GM19467 (cell line): ENCODE measurements around the gene ZNG1F.
"Not testable (repeated sequence)": the region's sequence is repeated elsewhere in the genome, so short reads cannot be mapped to it uniquely, and the experiment has no call there.

Experiments used
- ATAC-seq: cut with Tn5 transposase; IDR thresholded peaks from one replicate; pipeline ENCODE4 v1.9.1; 2021; ENCODE audit warnings: mild to moderate bottlenecking, moderate library complexity; ENCODE audit not compliant: unreplicated experiment

The ZNG1F gene

DNA sequence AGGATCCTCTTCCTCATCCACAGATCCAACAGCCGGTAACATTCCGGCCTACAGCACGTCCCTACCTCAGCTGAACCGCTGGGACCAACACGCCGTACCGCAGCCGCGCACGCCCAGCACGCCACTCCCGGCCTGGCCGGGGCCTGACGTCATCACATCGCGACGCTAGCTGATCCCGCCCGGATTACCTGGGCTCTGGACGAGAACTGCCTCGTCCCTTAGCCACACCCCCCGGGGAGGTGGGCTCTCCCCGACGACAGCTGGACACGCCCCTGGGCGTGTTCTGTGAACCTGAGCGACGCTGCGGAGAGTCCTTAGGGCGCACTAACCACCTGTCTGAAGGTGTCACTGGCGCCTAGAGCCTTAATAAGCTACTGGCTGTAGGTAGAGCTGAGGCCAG lies at the start of gene ZNG1F:
TSS of gene ZNG1F (minus strand) at position 101 of the 400 bp plus-strand sequence. CDS start at position 42, 59 bp downstream.
- not testable (repeated sequence) for ATAC-seq

DNA sequence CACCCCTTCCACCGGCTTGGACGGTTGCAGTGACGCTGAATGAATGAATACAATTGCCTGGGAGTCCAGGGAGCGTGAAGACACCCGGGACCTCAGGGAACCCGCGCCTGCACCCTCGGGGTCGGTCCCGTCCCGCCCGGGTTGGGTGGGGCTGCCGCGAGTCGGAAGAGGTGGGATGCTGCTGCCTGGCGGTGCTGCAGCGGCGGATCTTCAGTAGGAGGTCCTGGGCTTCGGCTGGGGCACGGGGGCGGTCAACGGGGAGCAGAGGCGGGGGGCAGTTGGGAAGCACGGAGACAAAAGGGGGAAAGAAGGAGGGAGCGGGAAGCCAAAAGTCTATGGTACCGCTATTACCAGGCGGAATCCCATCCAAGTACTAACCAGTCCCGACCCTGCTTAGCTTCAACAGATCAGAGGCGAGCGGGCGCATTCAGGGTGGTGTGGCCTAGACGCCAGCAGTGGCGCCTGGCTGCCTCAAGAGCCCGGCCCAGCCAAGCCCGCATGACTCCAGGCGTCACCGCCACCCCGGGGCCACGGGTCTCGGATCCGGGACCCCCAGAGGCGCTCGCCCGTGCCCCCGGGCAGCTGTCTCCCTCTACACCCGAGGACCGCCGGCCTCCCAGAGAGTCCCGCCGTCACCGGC lies 48.1 kb upstream of the ZNG1F start:
- not testable (repeated sequence) for ATAC-seq

GRCh38 chr9:41236486-41237109 lies 47.5 kb upstream of the ZNG1F start:
- ATAC-seq: not testable (repeated sequence)

- ATAC-seq: peak; percentile 100
Observed at GRCh38 chr9:41234811-41235805, 46.0 kb upstream of the ZNG1F start.

DNA sequence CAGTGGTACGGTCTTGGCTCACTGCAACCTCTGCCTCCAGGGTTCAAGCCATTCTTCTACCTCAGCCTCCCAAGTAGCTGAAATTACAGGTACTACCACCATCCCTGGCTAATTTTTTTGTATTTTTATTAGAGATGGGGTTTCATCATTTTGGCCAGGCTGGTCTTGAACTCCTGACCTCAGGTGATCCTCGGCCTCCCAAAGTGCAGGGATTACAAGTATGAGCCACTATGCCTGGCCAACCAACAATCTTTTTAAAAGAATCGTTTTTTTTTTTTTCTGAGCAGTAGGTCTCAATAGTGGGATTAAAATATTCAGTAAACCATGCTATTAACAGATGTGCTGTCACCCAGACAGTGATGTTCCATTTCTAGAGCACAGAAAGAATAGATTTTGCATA lies 45.1 kb upstream of the ZNG1F start:
- ATAC-seq: peak; percentile 5

DNA sequence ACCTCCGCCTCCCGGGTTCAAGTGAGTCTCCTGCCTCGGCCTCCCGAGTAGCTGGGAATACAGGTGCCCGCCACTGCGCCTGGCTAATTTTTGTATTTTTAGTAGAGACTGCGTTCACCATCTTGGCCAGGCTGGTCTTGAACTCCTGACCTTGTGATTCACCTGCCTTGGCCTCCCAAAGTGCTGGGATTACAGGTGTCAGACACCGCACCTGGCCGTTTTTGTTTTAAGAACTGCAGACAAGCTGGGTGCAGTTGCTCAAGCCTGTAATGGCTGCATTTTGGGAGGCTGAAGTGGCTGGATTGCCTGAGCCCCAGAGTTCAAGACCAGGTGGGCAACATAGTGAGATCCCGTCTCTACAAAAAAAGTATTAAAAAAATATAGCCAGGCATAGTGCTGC lies 43.2 kb upstream of the ZNG1F start:
- not testable (repeated sequence) for ATAC-seq

DNA sequence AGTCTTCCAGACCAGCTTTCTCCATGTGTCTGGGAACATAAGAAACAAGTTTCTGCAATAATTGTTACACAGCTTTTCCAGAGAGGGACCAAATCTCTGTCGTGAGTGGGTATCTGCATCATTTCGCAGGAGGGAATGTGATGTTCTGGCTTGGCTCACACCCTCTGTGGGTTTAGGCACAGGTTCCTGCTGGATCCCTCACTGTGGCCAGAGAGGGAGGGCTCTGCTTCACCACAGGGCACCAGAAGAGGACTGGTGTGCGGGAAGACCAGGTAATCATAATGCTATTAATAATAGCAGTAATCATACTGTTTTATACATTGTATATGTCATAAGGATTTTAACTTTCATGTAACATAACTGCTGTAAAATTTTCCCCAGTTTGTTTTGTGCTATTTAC lies 41.3 kb upstream of the ZNG1F start:
- ATAC-seq: not testable (repeated sequence)

DNA sequence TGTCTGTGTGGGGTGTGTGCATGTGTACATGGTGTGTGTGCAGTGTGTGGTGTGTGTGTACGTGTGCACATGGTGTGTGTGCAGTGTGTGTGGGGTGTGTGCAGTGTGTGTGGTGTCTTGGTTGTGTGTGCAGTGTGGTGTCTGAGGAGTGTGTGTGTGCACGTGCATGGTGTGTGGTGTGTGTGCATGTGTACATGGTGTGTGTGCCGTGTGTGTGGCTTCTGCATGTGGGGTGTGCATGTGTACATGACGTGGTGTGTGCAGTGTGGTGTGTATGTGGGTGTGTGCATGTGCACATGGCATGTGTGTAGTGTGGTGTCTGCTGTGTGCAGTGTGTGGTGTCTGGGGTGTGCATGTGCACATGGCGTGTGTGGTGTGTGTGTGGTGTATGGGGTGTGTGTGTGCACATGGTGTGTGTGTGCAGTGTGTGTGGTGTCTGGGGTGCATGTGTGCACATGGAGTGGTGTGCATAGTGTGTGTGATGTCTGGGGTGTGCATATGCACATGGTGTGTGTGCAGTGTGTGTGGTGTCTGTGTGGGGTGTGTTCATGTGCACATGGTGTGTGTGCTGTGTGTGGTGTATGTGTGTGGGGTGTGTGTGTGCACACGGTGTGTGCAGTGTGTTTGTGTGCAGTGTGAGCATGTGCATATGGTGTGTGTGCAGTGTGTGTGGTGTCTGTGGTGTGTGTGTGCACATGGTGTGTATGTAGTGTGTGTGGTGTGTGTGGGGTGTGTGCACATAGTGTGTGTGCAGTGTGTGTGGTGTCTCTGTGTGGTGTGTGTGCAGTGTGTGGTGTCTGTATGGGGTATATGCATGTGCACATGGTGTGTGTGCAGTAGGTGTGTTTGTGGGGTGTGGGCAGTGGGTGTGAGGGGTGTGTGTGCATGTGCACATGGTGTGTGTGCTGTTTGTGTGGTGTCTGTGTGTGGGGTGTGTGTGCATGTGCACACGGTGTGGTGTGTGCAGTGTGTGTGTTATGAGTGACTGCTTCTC lies 40.6 kb upstream of the ZNG1F start:
- ATAC-seq: peak; percentile 43

GRCh38 chr9:41219831-41220230 lies 30.7 kb upstream of the ZNG1F start:
- not testable (repeated sequence) for ATAC-seq

DNA sequence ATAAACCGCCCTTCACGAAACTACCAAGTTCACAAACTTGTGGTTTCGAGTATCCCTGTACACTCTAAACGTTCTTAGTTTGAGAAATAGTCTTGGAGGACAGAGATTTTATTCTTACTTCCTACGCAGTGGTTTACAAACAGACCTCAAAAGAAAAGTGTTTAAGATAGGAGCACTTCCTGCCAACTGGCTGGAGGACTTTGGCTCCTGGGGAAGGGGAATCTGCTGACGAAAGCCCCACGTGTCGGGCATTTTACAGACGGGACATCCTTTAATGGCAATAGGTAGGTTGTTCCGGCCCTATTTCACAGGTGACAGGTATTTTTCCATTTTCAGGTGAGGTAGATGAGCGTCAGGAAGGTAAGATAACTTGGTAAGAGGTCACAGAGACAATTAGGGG lies 678 bp downstream of the ZNG1F start:
- ATAC-seq: not testable (repeated sequence)

- not testable (repeated sequence) for ATAC-seq
Observed at GRCh38 chr9:41174994-41175393, 14.1 kb downstream of the ZNG1F start.

- not testable (repeated sequence) for ATAC-seq
Observed at GRCh38 chr9:41150116-41150515, 39.0 kb downstream of the ZNG1F start.

DNA sequence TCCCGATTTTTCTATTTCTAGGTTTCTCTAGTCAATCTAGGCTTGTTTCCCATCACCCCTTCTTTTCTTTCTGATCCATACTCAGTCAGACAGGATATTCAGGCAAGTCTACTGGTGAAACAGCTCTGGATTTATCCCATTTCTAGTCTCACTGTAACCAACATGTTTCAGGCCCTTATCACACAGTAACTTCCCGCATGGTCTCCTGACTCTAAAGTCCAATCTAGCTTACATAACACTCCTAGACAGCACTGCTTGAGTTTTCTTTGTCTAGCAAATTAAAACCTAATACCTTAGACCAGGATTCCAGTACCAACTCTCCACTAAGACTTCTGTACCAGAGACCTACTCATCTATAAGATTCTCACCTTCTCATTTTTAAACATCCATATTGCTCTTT lies 47.2 kb downstream of the ZNG1F start:
- not testable (repeated sequence) for ATAC-seq

DNA sequence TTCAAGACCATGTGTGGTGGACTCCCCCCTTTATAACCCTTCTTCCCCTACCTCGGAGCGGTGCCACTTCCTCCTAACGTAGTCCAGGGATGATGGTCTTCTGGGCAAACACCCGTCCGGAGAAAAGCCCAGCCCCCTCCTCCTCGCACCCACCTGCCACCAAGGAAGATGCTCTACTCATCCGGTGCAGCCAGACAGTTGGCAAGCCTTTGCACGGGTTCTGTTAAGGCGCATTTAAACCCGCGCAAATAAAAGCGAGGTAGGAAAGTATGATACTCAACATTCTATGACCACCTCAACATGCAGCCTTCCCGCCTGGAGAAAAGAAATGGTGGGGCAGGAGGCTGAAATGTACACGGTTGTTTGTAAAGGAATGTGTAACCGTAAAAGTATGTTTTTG lies 60.5 kb downstream of the ZNG1F start, which contains the start of gene FOXD4L6:
TSS of gene FOXD4L6 (minus strand) at position 101 of the 400 bp plus-strand sequence. CDS start 298 bp downstream, outside the sequence.
- ATAC-seq: not testable (repeated sequence)

- ATAC-seq: not testable (repeated sequence)
Observed at GRCh38 chr9:41126746-41127446, 62.2 kb downstream of the ZNG1F start.

GRCh38 chr9:41125936-41126335 lies 63.2 kb downstream of the ZNG1F start:
- not testable (repeated sequence) for ATAC-seq

DNA sequence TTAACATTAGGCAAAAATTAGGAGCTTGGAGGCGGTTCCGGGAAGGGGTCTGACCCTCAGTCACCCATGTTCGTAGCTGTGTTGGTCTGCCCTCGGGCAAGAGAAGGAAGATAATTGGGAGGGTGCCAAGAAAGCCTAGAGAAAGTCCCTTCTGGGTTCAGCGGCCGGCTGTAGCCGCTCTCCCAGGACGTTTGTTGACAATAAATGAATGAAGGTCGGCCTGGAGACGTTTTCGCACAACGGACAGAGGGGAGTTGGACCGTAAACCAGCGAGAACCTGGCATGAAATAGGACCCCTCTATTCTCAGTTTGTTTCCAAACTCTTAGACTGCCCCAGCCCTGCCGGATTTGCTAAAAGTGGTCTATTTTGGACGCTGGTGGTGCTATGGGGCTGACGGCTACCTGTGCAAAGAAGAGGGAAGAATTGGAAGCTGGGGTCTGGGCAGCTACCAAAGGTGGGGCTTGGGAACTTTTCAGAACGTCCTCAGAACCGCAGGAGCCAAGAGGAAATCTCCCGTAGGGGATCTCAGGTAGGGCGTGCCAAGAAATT lies 63.9 kb downstream of the ZNG1F start:
- not testable (repeated sequence) for ATAC-seq

- not testable (repeated sequence) for ATAC-seq
Observed at GRCh38 chr9:41124250-41125108, 64.6 kb downstream of the ZNG1F start.
